Activated gamma-delta T cell treated with anti-CD3 and anti-CD28 coated beads, Interleukin-2, amount 50 U/mL, for 16 hours (primary cell): ENCODE results near the gene SORCS1.
"Not testable (repeated sequence)": the region's sequence is repeated elsewhere in the genome, so short reads cannot be mapped to it uniquely, and the experiment has no call there.

Experiments
- DNase-seq: peaks from one replicate; pipeline ENCODE4 v3.0.0-alpha.2; 2020; ENCODE audit warnings: low read depth

Gene SORCS1

GRCh38 chr10:107043461-107043860 is 121.0 kb downstream of the SORCS1 start:
- no peak for DNase-seq

DNA sequence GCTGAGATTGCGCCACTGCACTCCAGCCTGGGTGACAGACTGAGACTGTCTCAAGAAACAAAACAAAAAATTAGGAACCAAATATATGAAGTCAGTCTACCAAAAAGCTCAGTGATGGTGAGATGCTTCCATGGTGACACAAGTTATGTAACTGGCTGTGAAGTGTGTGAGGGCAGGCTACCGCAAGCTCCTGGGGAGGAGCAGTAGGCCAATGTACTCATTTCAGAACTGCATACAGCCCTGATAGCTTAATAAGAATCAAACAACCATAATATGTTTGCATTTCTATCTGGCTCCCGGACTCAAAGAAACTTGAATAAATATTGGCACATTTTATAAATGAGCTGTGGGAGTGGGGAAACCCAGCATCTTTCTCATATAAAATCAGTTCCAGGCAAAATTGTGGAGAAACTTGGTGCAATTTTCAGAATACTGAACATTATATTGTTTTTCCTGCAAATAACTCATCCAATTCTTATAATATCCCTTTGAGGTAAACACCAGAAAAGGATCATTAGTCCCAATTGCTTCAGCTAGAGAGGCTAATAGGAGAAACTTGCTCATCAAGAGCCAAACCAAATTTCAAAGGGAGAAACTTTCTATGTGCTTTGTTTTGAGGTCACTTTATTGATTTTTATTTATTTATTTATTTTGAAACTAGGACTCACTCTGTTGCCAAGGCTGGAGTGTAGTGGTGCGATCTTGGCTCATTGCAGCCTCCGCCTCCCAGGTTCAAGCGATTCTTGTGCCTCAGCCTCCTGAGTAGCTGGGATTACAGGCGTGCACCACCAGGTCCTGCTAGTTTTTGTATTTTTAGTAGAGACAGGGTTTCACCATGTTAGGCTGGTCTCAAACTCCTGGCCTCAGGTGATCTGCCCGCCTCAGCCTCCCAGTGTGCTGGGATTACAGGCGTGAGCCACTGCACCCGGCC is 127.0 kb downstream of the SORCS1 start:
- no peak for DNase-seq

GRCh38 chr10:107033799-107034422 is 130.6 kb downstream of the SORCS1 start:
- DNase-seq: no peak

GRCh38 chr10:107032700-107033401 is 131.7 kb downstream of the SORCS1 start:
- no peak for DNase-seq

DNA sequence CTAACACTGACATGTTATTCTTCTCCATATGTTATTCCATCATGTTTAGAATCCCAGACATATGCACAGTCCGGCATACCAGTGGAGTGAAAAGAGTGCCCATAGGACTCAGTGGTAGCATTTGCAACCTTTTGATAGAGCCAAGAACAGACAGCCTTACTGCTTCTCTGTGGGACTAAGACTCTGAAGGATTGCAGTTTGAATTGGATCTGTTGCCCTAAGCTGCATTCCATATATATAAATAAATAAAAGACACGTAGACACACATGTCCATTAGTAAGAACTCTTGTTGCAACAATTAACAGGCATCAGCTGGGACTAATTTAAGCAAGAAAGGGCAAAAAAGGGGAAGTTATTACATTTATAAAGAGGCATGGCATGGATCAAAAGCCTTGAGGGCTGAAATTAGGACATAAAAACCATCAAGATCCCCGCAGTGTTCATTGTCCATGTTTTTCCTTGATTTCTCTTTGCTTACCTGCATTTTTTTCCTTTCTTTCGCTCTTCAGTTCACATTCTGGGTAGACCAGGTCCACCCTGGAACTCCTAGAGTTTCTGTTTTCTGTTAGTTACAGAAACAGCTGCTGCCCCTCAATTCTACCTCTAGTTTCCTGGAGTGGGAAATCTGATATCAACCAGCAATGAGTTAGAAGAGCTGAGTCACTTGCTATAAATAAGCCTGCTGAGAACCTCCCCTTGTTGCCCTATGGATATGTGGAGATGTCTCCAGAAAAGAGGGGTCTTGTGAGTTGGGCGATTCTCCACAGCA is 132.4 kb downstream of the SORCS1 start:
- DNase-seq: no peak

- no peak for DNase-seq
Observed at GRCh38 chr10:107028236-107028635, 136.3 kb downstream of the SORCS1 start.

- DNase-seq: no peak
Observed at GRCh38 chr10:107025676-107026075, 138.8 kb downstream of the SORCS1 start.

- DNase-seq: not testable (repeated sequence)
Observed at GRCh38 chr10:107024033-107024432, 140.5 kb downstream of the SORCS1 start.

DNA sequence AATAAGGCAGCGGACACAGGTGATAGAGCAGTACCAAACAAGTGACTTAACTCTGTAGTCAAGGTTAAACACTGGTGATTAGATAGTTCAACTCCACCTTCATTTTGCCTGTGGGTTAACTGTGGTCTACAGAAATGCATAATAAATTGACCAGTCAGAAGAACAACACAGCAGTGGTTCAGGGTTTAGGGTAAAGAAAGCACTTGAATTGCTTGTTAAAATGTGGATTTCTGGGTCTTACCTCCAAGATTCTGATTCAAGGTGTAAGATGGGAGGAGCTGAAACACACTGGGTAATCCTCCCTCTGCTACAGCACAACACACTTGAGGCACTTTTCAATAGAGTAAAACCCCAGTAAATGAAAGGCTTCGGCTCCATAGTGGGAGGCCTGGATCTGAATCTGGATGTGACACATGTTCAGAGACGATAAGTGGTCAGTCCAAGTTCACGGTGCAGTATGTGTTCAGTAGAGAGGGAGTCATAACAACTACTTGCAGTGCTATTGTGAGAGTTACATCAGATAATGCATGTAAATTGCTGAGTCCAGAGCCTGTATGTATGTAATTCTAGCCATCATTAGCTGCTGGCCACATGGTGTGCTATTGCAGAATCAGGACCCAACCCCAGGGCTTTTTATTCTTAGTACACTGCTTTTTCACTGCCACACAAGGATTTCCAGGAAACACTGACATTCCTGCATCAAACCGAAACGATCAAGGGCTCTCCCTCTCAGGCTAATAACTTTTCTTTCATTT is 141.7 kb downstream of the SORCS1 start:
- DNase-seq: no peak

GRCh38 chr10:107019154-107019553 is 145.4 kb downstream of the SORCS1 start:
- DNase-seq: no peak

DNA sequence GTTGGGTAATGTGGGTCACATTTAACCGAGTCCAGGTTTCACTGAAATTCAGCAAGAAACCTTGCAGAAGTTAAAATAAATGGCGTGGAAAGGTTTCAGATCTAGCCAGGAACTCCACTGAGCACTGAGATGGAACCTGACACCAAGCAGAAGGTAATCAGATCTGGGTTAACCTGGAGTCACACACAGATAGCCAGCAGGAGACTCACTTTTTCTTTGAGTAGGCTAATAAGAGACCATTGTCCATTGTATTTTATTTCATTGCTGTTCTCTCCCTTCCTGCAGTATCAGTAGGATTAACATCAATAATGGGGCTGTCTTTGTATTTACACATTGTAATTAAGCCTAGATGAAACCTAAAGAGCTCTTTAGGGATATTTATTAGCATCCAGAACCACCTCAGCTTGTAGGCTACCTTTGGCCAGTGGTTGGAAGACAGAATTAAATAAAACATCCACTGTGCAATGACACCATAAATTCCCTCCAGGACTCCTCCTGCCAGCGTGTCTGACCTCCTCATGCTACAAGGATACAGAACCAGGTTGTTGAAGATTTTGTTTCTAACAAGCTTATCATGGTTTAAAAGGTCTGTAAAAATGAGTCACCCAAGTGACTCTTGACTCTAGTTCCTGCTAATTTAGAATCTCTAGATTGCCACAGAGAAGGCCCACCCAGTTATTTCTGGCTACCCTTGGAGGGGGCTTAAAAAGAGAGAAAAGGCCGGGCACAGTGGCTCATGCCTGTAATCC is 151.1 kb downstream of the SORCS1 start:
- DNase-seq: no peak

GRCh38 chr10:107011992-107012391 is 152.5 kb downstream of the SORCS1 start:
- DNase-seq: no peak

DNA sequence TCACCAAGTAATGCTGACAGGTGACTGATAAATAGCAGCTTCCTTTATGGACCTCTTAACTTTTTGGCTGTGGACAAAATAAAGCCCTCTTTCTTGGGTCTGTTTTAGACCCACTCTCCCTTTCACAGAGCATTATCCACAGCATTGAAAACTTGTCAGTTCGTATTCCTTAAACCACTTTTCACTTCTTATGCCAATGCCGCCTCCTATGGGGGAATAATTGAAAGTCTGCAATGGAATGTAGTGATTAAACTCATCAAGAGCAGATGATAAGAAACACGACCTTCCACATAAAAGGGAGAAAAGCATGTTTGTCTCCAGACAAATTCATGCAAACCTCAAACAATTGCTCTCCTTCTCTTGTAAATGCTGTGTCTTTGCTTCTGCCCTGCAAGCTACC is 153.4 kb downstream of the SORCS1 start:
- DNase-seq: no peak

GRCh38 chr10:107010531-107010930 is 154.0 kb downstream of the SORCS1 start:
- DNase-seq: no peak

DNA sequence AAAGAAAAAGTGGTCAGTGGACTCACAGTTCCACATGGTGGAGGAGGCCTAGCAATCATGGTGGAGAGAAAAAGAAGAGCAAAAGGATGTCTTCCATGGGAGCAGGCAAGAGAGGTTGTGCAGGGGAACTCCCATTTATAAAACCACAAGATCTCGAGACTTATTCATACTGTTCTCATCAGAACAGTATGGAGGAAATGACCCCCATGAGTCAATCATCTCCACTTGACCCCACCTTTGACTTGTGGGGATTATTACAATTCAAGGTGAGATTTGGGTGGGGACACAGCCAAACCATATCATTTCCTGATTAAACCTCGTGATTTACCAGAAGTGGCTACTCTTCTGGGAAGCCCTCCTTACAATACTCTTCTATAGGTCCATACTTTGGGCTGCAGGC is 160.1 kb downstream of the SORCS1 start:
- DNase-seq: no peak

GRCh38 chr10:107002068-107002467 is 162.4 kb downstream of the SORCS1 start:
- DNase-seq: no peak

DNA sequence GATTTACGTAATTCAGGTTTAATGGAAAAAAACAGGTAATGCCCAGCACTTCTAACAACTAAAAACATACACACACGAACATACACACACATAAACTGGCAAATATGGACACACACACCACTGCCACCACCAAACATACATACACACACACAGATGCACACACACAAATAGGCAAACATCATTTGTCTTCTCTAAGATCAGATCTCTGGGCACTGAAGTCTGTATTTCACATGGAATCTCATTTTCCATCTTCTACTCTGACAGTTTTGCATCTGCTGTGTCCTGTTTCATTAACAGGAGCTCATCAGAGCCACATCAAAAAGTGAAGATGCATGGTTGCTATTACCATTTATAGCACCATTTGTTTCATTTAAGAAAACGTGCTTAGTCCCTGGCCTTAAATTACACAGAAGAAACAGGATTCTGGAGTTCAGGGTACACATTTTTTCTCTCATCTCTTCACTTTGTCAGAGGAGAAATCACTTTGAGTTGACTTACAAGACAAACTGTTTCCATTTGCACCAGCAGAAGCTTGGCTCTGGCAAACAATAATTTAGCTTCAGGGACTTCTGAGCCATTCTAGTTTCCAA is 165.3 kb downstream of the SORCS1 start:
- no peak for DNase-seq

DNA sequence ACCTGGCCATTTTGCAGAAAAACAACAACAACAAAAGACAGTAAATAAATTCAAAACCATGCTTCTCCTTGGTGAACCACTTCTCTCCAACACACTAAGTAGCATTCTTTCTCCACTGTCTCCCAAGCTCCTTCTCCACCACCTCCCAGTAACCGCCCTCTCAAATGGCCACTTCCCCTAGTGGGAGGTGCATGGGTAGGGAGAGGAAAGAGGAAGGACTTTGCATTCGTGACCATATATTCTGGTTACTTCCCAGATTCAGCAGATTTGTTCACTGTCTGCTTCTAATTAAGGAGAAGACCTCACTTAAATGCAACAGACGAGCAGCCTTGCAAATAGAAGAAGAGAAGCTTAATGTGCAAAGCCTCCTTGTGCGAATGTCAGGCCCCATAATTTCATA is 166.8 kb downstream of the SORCS1 start:
- no peak for DNase-seq

DNA sequence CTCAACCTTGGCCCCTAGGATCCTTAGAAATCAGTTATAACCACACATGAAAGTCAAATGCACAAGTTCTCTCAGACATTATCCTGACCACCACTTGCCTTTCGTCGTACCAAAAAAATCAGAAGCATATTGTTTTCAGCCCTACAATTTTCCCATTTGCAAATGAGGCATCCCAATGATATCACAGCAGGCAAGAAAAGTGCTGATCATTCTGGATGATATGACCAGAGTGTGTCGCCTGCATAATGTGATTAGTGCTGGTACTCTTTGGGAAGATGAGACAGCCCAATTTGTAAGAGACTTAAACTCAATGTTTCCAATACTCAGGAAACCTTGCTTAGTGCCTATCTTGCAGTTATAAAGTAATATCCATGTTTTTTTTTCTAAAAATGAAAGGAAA is 168.0 kb downstream of the SORCS1 start:
- DNase-seq: no peak

DNA sequence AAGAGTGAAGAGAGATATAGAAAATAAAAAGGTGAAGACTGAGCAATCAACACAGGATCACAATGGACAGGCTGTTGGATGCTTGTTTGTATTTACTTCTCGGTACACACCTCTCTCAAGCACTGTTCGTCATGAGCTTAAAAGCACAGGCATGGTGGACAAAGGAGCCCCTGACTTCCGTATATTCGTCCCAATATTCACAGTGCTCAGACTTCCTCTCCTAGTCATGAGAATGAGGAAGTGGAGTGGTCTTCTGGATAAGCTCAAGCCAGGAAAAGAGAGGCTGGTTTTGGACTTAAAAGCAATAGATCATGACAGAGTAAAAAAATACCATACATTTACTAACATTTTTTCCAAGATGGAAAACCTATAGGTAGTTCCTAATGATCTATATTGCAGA is 172.5 kb downstream of the SORCS1 start:
- DNase-seq: no peak
